Motor neuron (in vitro differentiated cells): ENCODE data around the gene RPP25L. TPM values are rescaled to one million over a fixed set of nuclear protein-coding genes. Genes with fewer than 3 reads are reported as not detected.

Experiments
- ATAC-seq, 8 experiments: fragments of 200-7000 bp; cut with Tn5 transposase; replicated peaks in 6 of 8; 2 replicates each; pipeline ENCODE4 v1.8.0; 2021; ENCODE audit warnings: mild to moderate bottlenecking in 8 of 8, moderate library complexity in 8 of 8
- H3K27ac ChIP-seq, 2 donors: fragments of 250-450 bp; sonication (Bioruptor Pico); 2 replicates each; pipeline ENCODE4 v1.9.0; 2021; ENCODE audit warnings: antibody characterized with exemption in 2 of 2, mild to moderate bottlenecking in 2 of 2, moderate library complexity in 1 of 2
- H3K4me1 ChIP-seq, 2 donors: fragments of 250-450 bp; sonication (Bioruptor Pico); replicated peaks in 1 of 2; 2 replicates each; pipeline ENCODE4 v1.6.1; 2021; ENCODE audit warnings: antibody characterized with exemption in 2 of 2, mild to moderate bottlenecking in 2 of 2, moderate library complexity in 1 of 2
- H3K4me3 ChIP-seq, 5 donors: fragments of 250-450 bp; sonication (Bioruptor Pico); 2 replicates each; pipeline ENCODE4 v1.9.0; 2021; ENCODE audit warnings: antibody characterized with exemption in 5 of 5, mild to moderate bottlenecking in 5 of 5, moderate library complexity in 4 of 5
- WGBS, 10 experiments: fragments of 450-650 bp; shearing (Covaris generic); methylation state at CpG; one replicate each; pipeline ENCODE4 v1.0.0; 2022; 5-methylcytosine and 5-hydroxymethylcytosine counted together
- in situ Hi-C, 9 experiments: fragments of 400-800 bp; cut with MboI; loops; one replicate each; pipeline ENCODE4 v1.15.0; 2021; ENCODE audit warnings: low sequenced_read_pairs in 9 of 9, low pct_unique_long_range_greater_than_20kb in 2 of 9; ENCODE audit not compliant: unreplicated experiment in 9 of 9
- total RNA-seq, 8 experiments: library from RNA; unstranded; fragments of 300-600 nt; gene quantifications; 2 replicates each; pipeline versions ENCODE4 v1.2.3 to v1.2.4, GENCODE V29; 2022

Gene RPP25L
- total RNA-seq, 8 experiments from 2014 or later = 17.4 to 64.0 (median 24.0) TPM

- WGBS, 10 experiments = 45% methylated on average over 2 of the region's 26 CpGs; no CpG with 5 or more reads in 9 of the 10 experiments
- in situ Hi-C loops = no loop called here
- peak in 6 of 8 experiments; percentile 5 to 77 (median 39) for ATAC-seq
- Histone ChIP-seq H3K27ac (no peak overlapping the region), H3K4me1 (peaks cover 20 to 23% of the 10 kb centered on the region in 2 donors), H3K4me3 (no peak overlapping the region)
Measured at GRCh38 chr9:34592895-34593601, 18.8 kb downstream of the RPP25L start.

DNA sequence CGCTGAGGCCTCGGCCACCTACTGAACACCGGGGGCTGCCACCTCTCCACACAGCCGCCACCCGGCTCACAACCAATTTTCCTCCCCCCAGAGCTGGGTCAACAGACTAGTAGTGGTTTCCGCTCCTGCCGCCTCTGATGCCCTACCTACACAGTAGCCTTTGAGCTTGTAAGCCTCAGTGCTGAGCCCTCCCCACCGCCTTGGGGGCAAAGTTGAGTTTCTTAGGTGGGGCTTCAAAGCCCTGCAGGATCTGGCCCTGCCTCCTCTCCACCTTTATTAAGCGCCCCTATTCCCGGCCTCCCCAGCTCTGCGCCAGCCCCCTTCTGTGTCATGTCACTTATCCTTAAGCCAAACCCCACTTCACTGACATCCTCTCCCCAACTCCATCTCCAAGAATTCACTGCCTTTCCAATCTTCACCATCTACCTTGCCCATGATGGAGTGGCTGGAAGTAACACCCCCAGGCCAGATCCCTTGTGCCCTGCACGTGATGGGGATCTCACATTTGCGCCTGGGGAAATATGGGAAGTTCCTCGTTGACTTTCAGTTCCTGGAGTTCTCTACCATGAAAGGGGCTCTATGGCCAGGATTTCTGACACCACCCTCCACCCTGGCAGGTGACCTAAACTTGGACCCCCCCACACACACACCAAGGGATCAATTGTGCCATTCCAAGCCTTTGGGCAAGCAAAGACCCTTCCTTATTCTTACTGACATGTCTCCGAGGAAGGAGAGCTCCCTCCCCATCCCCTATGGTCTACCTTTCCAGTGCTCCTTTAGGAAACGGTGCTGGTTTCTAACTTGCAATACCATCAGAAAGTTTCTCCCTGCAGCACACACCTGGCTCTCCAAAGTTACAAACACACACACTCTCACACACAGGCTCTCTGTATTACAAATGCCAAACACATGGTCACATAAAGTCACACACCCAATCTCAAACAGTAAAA, 19.7 kb downstream of the RPP25L start:
- H3K4me1 ChIP-seq = peaks cover 27 to 30% of the 10 kb centered on the region in 2 donors
- ATAC-seq = peak in 1 of 8 experiments; percentile 1
- 20 to 100% (median 68%) methylated on average over 1 to 12 of the region's 16 CpGs; no CpG with 5 or more reads in 4 of the 10 experiments for WGBS, 10 experiments
- no peak overlapping the region for H3K27ac ChIP-seq
- no peak overlapping the region for H3K4me3 ChIP-seq
- in situ Hi-C loops = no loop called here

DNA sequence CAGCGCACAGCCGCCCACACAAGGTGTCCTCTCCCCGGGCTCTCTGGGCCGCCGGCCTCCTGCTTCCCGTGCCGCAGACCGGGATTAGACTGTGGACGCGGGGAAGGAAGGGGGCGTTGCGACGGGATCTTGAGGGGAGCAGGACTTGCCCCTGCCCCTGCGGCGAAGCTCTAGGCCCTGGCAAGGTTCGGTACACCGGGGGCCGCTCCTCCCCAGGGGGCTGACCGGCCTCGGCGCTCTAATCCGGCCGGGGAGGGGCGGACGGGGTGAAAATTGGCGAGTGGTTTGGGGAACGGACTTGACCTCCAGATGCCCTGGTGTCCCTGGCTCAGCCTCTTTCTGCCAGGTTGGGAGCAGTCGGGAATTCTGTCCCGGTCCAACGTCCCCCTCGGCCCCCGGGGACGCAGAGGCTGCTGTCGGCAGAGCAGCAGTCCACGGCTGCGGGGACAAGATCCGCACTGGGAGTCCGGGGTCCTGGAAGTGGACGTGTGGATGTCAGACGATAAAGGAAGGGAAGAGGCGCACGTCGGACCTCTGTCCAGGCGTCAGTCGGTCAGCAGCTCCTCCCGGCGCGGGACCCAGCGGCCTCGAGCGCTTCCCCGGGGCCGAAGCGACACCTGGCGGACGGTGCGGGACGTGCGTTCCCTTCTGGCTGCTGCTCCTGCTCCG, 20.5 kb downstream of the RPP25L start:
- no peak overlapping the region for H3K27ac ChIP-seq
- ATAC-seq = peak; percentile 42 to 84 (median 52)
- 0 to 60% (median 46%) methylated on average over 2 to 9 of the region's 60 CpGs; no CpG with 5 or more reads in 5 of the 10 experiments for WGBS, 10 experiments
- peaks cover 35 to 38% of the 10 kb centered on the region in 2 donors for H3K4me1 ChIP-seq
- in situ Hi-C loops = no loop called here
- H3K4me3 ChIP-seq = peak overlapping the region in 1 of 5 donors; percentile 3

DNA sequence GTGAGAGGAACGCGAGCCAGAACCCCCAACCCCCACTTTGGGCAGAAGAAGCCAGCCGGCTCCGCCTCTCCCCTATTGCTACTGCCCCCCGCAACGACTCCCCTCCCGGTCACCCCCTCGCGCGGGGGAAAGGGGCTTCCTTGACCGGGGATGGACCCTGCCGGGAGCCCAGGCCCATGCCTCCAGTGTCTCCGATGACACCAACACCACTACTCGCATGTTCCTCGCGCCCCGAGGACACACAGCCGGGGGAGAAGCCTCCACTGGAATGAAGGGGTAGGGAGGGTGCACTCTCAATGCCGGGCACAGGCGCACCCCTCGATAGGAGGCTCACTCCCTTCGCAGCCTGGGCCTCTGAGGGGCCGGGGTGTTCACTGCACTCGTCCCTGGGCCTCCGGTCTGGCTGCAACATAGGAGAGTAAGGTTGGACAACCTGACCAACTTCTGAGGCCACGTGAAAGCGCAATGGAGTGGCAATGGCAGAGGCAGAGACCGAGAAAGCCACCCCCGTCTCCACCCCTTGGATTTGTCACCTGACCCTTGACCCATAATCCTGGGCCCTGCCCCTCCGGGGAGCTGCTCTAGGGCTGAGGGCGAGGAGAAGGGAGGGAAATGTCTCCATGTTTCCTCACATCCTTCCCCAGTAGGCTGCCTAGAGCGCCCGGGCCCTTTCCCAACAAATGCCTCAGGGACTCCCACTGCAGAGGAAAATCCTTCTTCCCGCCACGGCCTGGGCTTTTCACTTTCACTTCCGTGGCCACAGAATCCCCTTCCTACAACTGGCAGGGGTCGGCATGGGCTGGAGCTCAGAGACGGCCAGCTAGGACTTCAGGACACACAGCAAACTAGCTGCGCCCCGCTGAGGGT, 21.3 kb downstream of the RPP25L start:
- Histone ChIP-seq H3K27ac (peak overlapping the region; percentile 76 to 88), H3K4me3 (peak overlapping the region; percentile 52 to 81 (median 71)), H3K4me1 (peaks cover 43 to 46% of the 10 kb centered on the region in 2 donors)
- ATAC-seq = peak in 2 of 8 experiments; percentile 1
- in situ Hi-C loops = no loop called here
- WGBS, 10 experiments = 0 to 80% (median 60%) methylated on average over 1 to 6 of the region's 40 CpGs; no CpG with 5 or more reads in 3 of the 10 experiments

- in situ Hi-C loops = no loop called here
- H3K27ac ChIP-seq = peak within 1 kb of the TSS; percentile 76 to 88
- no CpG with 5 or more reads among the region's 104 CpGs for WGBS, 10 experiments
- H3K4me3 ChIP-seq = peak within 1 kb of the TSS; percentile 52 to 81 (median 71)
- peaks cover 47 to 49% of the 10 kb centered on the region in 2 donors for H3K4me1 ChIP-seq
- peak in 7 of 8 experiments; percentile 13 to 75 (median 67) for ATAC-seq
Measured at GRCh38 chr9:34589636-34590380, 22.1 kb downstream of the RPP25L start, which contains the start of gene CNTFR. TSS of gene CNTFR (minus strand) at chr9:34589724. CDS start at chr9:34568981, 20,743 bp downstream.

- peak overlapping the region; percentile 52 to 81 (median 71) for H3K4me3 ChIP-seq
- peak overlapping the region; percentile 9 to 88 for H3K27ac ChIP-seq
- peaks cover 56 to 57% of the 10 kb centered on the region in 2 donors for H3K4me1 ChIP-seq
- WGBS, 10 experiments = 0 to 4% (median 0%) methylated on average over 1 to 23 of the region's 86 CpGs; no CpG with 5 or more reads in 4 of the 10 experiments
- in situ Hi-C loops = no loop called here
- ATAC-seq = peak in 6 of 8 experiments; percentile 5 to 40 (median 34)
Measured at GRCh38 chr9:34588671-34589635, 22.9 kb downstream of the RPP25L start.

DNA sequence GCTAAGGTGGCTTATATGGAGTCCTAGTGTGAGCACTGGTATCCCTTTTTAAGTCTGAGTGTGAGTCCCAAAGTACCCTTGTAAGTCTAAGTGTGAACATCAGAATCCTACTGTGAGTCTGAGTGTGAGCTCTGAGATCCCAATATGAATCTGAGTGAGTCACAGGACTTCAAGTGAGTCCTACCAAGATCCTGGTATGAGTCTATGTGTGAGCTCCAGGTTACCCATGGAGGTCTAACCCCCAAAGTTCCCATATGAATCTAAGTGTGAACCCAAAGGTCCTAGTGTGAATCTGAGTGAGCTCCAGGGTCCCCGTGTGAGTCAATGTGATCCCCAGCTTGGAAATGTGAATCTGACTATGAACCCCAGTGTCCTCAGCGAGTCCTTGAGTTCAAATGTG, 24.6 kb downstream of the RPP25L start:
- Histone ChIP-seq H3K4me3 (peak overlapping the region in 3 of 5 donors; percentile 52 to 81 (median 70)), H3K27ac (no peak overlapping the region), H3K4me1 (peaks cover 64 to 69% of the 10 kb centered on the region in 2 donors)
- in situ Hi-C loops = no loop called here
- 57 to 100% (median 88%) methylated on average over 1 to 2 of the region's 2 CpGs; no CpG with 5 or more reads in 5 of the 10 experiments for WGBS, 10 experiments
- ATAC-seq = no peak

DNA sequence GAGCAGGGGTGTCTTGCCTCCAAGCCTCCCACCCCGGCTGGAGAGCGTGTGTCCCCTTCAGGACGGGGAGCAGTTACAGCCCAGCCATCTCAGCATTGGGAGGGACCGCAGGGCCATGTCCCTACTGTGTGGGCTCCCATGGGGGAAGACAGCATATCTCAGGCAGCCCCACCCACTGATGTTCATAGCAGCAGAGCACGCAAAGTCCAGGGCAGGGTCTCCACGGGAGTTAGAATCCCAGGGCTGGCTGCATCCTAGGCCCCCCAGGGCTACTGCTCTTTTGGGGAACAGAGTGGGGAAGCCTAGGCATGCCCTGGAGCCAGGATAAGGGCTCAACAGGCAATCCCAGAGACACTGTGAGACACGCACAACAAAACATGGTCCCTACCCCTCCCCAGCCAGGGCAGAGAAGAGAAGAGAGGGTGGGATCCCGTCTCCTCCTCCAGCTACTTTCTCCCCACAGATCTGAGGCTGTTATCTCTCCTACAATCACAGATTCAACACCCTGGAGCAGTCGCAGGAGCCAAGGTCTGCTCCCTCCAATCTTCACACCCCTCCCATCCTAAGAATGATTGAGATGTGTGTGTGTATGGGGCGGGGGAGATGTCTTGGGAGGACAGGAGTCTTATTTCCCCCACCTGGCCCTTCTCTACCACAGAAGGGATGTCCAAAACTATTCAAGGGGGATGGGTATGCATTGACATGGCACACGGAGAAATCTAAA, 25.8 kb downstream of the RPP25L start:
- in situ Hi-C loops = no loop called here
- Histone ChIP-seq H3K4me3 (peak overlapping the region in 1 of 5 donors; percentile 13), H3K27ac (no peak overlapping the region), H3K4me1 (peaks cover 67 to 73% of the 10 kb centered on the region in 2 donors)
- ATAC-seq = no peak
- WGBS, 10 experiments = 40 to 100% (median 61%) methylated on average over 1 to 5 of the region's 11 CpGs; no CpG with 5 or more reads in 3 of the 10 experiments

GRCh38 chr9:34584970-34585369, 26.9 kb downstream of the RPP25L start:
- 0 to 100% (median 93%) methylated on average over 1 to 5 of the region's 5 CpGs; no CpG with 5 or more reads in 5 of the 10 experiments for WGBS, 10 experiments
- in situ Hi-C loops = no loop called here
- Histone ChIP-seq H3K27ac (no peak overlapping the region), H3K4me1 (peaks cover 68 to 74% of the 10 kb centered on the region in 2 donors), H3K4me3 (no peak overlapping the region)
- ATAC-seq = no peak

DNA sequence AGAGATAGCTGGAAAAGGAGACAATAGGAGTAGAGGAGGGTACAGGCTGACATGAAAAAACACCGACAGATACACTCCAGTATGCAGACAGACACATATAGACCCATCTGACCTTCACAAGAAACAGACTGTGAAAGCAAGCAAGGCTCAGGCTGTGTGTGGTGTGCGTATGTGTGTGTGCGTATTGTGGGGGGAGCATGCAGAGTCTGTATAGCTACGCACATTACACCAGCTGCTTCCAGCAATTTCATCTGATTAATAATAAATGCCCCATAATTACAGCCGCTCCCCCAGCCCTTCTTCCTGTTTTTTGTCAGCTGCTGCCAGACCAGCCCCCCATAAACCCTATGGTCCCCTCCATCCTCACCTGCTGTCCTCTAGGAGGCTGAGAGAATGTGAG, 29.1 kb downstream of the RPP25L start:
- WGBS, 10 experiments = 20 to 100% (median 77%) methylated on average over 1 to 5 of the region's 5 CpGs; no CpG with 5 or more reads in 4 of the 10 experiments
- Histone ChIP-seq H3K4me1 (peaks cover 80 to 84% of the 10 kb centered on the region in 2 donors), H3K27ac (peak overlapping the region; percentile 17 to 35), H3K4me3 (no peak overlapping the region)
- in situ Hi-C loops = no loop called here
- no peak for ATAC-seq
